K562 (cell line): ENCODE measurements around the gene CCNB1. TPM values are rescaled to one million over a fixed set of nuclear protein-coding genes. Genes with fewer than 3 reads are reported as not detected.

ENCODE experiments used
- HDGF ChIP-seq: fragments of 450-650 bp; IDR thresholded peaks from 2 replicates; pipeline ENCODE4 v1.6.1; 2016
- NELFE ChIP-seq: IDR thresholded peaks from 2 replicates; pipeline ENCODE4 v1.6.1; 2011; ENCODE audit warnings: mild to moderate bottlenecking; ENCODE audit not compliant: insufficient read depth, insufficient read length
- NR2C1 ChIP-seq, 2 experiments: fragments of 450-650 bp; IDR thresholded peaks; 2 replicates each; pipeline ENCODE4 v1.6.1; 2017; ENCODE audit warnings: mild to moderate bottlenecking in 2 of 2, antibody characterized with exemption in 1 of 2, inconsistent platforms in 1 of 2, missing compliant biosample characterization in 1 of 2, missing genetic modification characterization in 1 of 2
- SOX6 ChIP-seq: fragments of 450-650 bp; IDR thresholded peaks from 2 replicates; pipeline ENCODE4 v1.6.1; 2014; ENCODE audit warnings: mild to moderate bottlenecking
- ZNF324 ChIP-seq: fragments of 250-450 bp; sonication (Bioruptor Pico); IDR thresholded peaks from 2 replicates; pipeline ENCODE4 v1.4.0; 2020; ENCODE audit warnings: mild to moderate bottlenecking
- polyA plus RNA-seq, 8 experiments: library from polyadenylated mRNA; depleted of rRNA in 4 of 8; stranded (reverse) in 5 of 8; unstranded in 3 of 8; fragments of >200 nt; fragmentation: Nextera tagmentation in 2 of 8; fragmentation: Illumina TruSeq in 1 of 8; extraction: Ambion mirVana in 2 of 8; extraction: Trizol in 1 of 8; gene quantifications; 2 replicates each; pipeline versions ENCODE4 v1.2.1 to v1.2.3, GENCODE V29; 2011 to 2014; ENCODE audit warnings: inconsistent platforms in 1 of 8, missing spikeins in 1 of 8
- total RNA-seq, 7 experiments: library from RNA; depleted of rRNA in 6 of 7; stranded (reverse); fragments of >200 nt in 6 of 7; fragmentation: Illumina TruSeq in 2 of 7; extraction: Trizol in 2 of 7; gene quantifications; 2 replicates each; pipeline versions ENCODE4 v1.2.1 to v1.2.3, GENCODE V29; 2011 to 2021; ENCODE audit warnings: low replicate concordance in 1 of 7
- TF ChIP-seq, protein P1 (sequence below), 2 experiments: fragments of 450-650 bp; conservative IDR thresholded peaks; 2 replicates each; pipeline ENCODE4 v1.6.1; 2017; ENCODE audit warnings: mild to moderate bottlenecking in 2 of 2, moderate library complexity in 2 of 2
- TF ChIP-seq, protein P2 (sequence below): sonication (generic); formaldehyde crosslinking; IDR thresholded peaks from 2 replicates; pipeline ENCODE4 v1.8.0; 2022; ENCODE audit warnings: missing genetic modification reagents, mild to moderate bottlenecking, borderline replicate concordance
- TF ChIP-seq, protein P3 (sequence below): fragments of 250-450 bp; sonication (Bioruptor Pico); IDR thresholded peaks from 2 replicates; pipeline ENCODE4 v1.5.0; 2020; ENCODE audit warnings: mild to moderate bottlenecking, borderline replicate concordance

Gene CCNB1
- total and polyA plus RNA-seq, 9 of the 15 experiments (the other 6 are each of a cell fraction or from before 2014, with no cell fraction given): 165 to 679 (median 271) TPM

DNA sequence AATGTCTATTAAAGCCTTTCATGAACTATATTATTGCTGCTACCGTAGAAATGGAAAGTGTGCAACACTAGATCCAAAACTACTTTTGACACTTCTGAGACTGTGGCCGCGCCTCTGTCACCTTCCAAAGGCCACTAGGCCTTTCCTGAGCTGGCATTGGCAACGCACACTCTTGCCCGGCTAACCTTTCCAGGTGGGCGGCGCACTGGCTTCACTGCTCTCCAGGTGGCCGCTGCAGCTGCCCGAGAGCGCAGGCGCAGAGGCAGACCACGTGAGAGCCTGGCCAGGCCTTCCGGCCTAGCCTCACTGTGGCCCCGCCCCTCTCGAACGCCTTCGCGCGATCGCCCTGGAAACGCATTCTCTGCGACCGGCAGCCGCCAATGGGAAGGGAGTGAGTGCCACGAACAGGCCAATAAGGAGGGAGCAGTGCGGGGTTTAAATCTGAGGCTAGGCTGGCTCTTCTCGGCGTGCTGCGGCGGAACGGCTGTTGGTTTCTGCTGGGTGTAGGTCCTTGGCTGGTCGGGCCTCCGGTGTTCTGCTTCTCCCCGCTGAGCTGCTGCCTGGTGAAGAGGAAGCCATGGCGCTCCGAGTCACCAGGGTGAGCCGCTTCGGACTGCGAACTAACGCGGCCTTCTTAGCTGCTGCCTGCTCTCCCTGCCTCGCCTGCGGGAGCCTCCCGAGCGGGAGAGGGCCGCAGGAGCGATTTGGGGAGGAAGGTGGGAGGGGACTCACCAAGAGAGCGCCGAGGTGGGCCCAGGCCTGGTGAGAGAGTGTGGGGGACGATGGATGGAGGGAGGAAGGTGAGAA lies at the start of gene CCNB1 (continued):
- no peak for TF ChIP-seq NELFE
- TF ChIP-seq SOX6: peak; percentile 47; the same call in 1 of the 2 replicates
- TF ChIP-seq, protein P1, sequence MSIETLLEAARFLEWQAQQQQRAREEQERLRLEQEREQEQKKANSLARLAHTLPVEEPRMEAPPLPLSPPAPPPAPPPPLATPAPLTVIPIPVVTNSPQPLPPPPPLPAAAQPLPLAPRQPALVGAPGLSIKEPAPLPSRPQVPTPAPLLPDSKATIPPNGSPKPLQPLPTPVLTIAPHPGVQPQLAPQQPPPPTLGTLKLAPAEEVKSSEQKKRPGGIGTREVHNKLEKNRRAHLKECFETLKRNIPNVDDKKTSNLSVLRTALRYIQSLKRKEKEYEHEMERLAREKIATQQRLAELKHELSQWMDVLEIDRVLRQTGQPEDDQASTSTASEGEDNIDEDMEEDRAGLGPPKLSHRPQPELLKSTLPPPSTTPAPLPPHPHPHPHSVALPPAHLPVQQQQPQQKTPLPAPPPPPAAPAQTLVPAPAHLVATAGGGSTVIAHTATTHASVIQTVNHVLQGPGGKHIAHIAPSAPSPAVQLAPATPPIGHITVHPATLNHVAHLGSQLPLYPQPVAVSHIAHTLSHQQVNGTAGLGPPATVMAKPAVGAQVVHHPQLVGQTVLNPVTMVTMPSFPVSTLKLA (conservative IDR thresholded peaks at IDR 0.05): peak; percentile 94 to 97
- TF ChIP-seq ZNF324: no peak
- TF ChIP-seq, protein P2, sequence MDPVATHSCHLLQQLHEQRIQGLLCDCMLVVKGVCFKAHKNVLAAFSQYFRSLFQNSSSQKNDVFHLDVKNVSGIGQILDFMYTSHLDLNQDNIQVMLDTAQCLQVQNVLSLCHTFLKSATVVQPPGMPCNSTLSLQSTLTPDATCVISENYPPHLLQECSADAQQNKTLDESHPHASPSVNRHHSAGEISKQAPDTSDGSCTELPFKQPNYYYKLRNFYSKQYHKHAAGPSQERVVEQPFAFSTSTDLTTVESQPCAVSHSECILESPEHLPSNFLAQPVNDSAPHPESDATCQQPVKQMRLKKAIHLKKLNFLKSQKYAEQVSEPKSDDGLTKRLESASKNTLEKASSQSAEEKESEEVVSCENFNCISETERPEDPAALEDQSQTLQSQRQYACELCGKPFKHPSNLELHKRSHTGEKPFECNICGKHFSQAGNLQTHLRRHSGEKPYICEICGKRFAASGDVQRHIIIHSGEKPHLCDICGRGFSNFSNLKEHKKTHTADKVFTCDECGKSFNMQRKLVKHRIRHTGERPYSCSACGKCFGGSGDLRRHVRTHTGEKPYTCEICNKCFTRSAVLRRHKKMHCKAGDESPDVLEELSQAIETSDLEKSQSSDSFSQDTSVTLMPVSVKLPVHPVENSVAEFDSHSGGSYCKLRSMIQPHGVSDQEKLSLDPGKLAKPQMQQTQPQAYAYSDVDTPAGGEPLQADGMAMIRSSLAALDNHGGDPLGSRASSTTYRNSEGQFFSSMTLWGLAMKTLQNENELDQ (CRISPR knock-in tag): no peak
- TF ChIP-seq, protein P3, sequence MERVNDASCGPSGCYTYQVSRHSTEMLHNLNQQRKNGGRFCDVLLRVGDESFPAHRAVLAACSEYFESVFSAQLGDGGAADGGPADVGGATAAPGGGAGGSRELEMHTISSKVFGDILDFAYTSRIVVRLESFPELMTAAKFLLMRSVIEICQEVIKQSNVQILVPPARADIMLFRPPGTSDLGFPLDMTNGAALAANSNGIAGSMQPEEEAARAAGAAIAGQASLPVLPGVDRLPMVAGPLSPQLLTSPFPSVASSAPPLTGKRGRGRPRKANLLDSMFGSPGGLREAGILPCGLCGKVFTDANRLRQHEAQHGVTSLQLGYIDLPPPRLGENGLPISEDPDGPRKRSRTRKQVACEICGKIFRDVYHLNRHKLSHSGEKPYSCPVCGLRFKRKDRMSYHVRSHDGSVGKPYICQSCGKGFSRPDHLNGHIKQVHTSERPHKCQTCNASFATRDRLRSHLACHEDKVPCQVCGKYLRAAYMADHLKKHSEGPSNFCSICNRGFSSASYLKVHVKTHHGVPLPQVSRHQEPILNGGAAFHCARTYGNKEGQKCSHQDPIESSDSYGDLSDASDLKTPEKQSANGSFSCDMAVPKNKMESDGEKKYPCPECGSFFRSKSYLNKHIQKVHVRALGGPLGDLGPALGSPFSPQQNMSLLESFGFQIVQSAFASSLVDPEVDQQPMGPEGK (CRISPR knock-in tag): no peak
- no peak for TF ChIP-seq HDGF
- TF ChIP-seq NR2C1 (IDR thresholded peaks at IDR 0.05): no peak
- TF ChIP-seq NR2C1 (tag; IDR thresholded peaks at IDR 0.05): no peak
